ENCODE results near the gene ABHD16A. TPM values are rescaled to one million over a fixed set of nuclear protein-coding genes. Genes with fewer than 3 reads are reported as not detected.

Gene ABHD16A
- total RNA-seq, 4 donors from 2014 or later = 39.2 to 82.9 (median 57.5) TPM

DNA sequence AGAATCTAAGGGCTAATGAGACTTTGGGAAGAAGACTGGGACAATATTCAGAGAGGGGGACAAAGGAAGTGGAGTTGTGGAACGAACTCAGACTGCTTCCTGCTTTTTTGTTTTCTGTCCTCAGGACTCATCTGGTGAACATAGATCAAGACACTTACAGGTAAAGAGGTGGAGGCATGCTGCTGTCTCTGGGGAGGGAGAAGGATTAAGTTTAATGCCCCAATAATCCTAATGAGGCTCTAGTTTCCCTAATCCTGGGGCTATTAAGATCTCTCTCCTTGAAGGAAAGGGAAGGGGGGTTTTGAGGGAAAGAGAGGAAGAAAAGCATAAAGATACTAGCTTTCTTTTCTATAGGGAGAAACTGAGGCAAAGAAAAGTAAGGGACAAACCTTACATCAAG, 41.3 kb upstream of the ABHD16A start:
- no peak for ATAC-seq
- intact Hi-C loops (cut with DNase I; ENCODE audit: low total_unique reads) = no loop called here

GRCh38 chr6:31742894-31743293, 39.8 kb upstream of the ABHD16A start:
- DNase-seq (no peak), ATAC-seq (no peak)
- Histone ChIP-seq H3K4me3 (no peak overlapping the region), H3K9me3 (no peaks in the 10 kb centered on the region), H3K27ac (no peak overlapping the region), H3K27me3 (no peaks in the 10 kb centered on the region), H3K4me1 (peaks cover 5 to 17% of the 10 kb centered on the region in 2 donors), H3K36me3 (no peaks in the 10 kb centered on the region)
- TF ChIP-seq, protein P1, sequence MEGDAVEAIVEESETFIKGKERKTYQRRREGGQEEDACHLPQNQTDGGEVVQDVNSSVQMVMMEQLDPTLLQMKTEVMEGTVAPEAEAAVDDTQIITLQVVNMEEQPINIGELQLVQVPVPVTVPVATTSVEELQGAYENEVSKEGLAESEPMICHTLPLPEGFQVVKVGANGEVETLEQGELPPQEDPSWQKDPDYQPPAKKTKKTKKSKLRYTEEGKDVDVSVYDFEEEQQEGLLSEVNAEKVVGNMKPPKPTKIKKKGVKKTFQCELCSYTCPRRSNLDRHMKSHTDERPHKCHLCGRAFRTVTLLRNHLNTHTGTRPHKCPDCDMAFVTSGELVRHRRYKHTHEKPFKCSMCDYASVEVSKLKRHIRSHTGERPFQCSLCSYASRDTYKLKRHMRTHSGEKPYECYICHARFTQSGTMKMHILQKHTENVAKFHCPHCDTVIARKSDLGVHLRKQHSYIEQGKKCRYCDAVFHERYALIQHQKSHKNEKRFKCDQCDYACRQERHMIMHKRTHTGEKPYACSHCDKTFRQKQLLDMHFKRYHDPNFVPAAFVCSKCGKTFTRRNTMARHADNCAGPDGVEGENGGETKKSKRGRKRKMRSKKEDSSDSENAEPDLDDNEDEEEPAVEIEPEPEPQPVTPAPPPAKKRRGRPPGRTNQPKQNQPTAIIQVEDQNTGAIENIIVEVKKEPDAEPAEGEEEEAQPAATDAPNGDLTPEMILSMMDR (IDR thresholded peaks at IDR 0.05 in 4 of 5, conservative IDR thresholded peaks at IDR 0.05 in 1 of 5) = no peak
- TF ChIP-seq POLR2A (IDR thresholded peaks at IDR 0.05) = no peak
- in situ Hi-C loops (cut with MboI; ENCODE audit: low sequenced_read_pairs in 4 of 4) = no loop called here
- intact Hi-C loops (cut with DNase I; ENCODE audit: low total_unique reads) = no loop called here

More for the DNA sequence above, 41.3 kb upstream of the ABHD16A start:
- in situ Hi-C loops (cut with MboI; ENCODE audit: low sequenced_read_pairs in 4 of 4) = no loop called here
- DNase-seq = no peak
- Histone ChIP-seq H3K27ac (no peak overlapping the region), H3K36me3 (no peaks in the 10 kb centered on the region), H3K4me1 (peaks cover 1 to 9% of the 10 kb centered on the region in 2 donors), H3K9me3 (no peaks in the 10 kb centered on the region), H3K4me3 (no peak overlapping the region), H3K27me3 (no peaks in the 10 kb centered on the region)
- TF ChIP-seq, protein P1 (IDR thresholded peaks at IDR 0.05 in 4 of 5, conservative IDR thresholded peaks at IDR 0.05 in 1 of 5) = no peak
- no peak for TF ChIP-seq POLR2A (IDR thresholded peaks at IDR 0.05)

GRCh38 chr6:31741815-31742214, 38.7 kb upstream of the ABHD16A start:
- Histone ChIP-seq H3K27me3 (peaks cover 0 to 2% (median 0%) of the 10 kb centered on the region in 3 donors), H3K36me3 (no peaks in the 10 kb centered on the region), H3K27ac (no peak overlapping the region), H3K9me3 (no peaks in the 10 kb centered on the region), H3K4me3 (no peak overlapping the region), H3K4me1 (peaks cover 8 to 20% of the 10 kb centered on the region in 2 donors)
- in situ Hi-C loops (cut with MboI; ENCODE audit: low sequenced_read_pairs in 4 of 4) (no loop called here), intact Hi-C loops (cut with DNase I; ENCODE audit: low total_unique reads) (loop anchor here (2.0 kb wide), 1 partner anchor 53 kb away; the partner anchor contains the start of gene VARS1)
- ATAC-seq (no peak), DNase-seq (no peak)
- TF ChIP-seq, protein P1 (IDR thresholded peaks at IDR 0.05 in 4 of 5, conservative IDR thresholded peaks at IDR 0.05 in 1 of 5) = no peak
- no peak for TF ChIP-seq POLR2A (IDR thresholded peaks at IDR 0.05)

- H3K36me3 ChIP-seq = no peaks in the 10 kb centered on the region
- H3K9me3 ChIP-seq = no peaks in the 10 kb centered on the region
- H3K4me3 ChIP-seq = peak overlapping the region; percentile 62 to 79 (median 73)
- peaks cover 11 to 21% of the 10 kb centered on the region in 2 donors for H3K4me1 ChIP-seq
- H3K27ac ChIP-seq = peak overlapping the region; percentile 47 to 68 (median 63)
- TF ChIP-seq, protein P1 (IDR thresholded peaks at IDR 0.05 in 4 of 5, conservative IDR thresholded peaks at IDR 0.05 in 1 of 5) = no peak
- no peak for TF ChIP-seq POLR2A (IDR thresholded peaks at IDR 0.05)
- ATAC-seq = no peak
- no peak for DNase-seq
- peaks cover 0 to 5% (median 0%) of the 10 kb centered on the region in 3 donors for H3K27me3 ChIP-seq
- intact Hi-C loops (cut with DNase I; ENCODE audit: low total_unique reads) = loop anchor here (2.0 kb wide), 1 partner anchor 54 kb away; the partner anchor contains the start of gene VARS1
- in situ Hi-C loops (cut with MboI; ENCODE audit: low sequenced_read_pairs in 4 of 4) = no loop called here
These were observed 37.5 kb upstream of the ABHD16A start for GRCh38 chr6:31740397-31741223.
